ENCODE data around the gene HOMER3.
"Not testable (repeated sequence)": the region's sequence is repeated elsewhere in the genome, so short reads cannot be mapped to it uniquely, and the experiment has no call there.

HOMER3 gene

DNA sequence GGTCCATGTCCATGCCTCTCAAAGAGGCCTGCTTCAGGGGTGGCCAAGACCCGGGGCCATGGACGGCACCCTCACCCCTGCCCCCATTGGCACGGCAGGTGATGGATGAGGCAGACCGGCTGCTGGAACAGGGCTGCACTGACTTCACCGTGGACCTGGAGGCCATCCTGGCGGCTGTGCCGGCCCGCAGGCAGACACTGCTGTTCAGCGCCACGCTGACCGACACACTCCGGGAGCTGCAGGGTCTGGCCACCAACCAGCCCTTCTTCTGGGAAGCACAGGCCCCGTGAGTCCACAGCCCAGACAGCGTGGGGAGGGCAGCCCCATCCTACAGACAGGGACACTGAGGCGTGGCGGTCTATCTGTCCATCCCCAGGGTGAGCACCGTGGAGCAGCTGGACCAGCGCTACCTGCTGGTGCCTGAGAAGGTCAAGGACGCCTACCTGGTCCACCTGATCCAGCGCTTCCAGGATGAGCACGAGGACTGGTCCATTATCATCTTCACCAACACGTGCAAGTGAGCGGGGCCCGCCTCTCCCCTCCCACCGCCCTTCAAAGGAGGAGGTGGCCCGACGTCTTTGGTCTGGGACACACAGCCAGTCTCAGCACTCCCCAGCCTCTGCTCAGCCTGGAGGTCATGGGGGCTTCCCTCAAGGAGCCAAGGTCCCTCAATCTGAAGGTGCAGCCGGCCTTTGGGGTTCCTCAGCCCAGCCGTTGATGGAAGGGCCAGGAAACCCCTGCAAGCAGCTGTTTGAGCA lies 18.6 kb downstream of the HOMER3 start:
- DNase-seq, result no peak

DNA sequence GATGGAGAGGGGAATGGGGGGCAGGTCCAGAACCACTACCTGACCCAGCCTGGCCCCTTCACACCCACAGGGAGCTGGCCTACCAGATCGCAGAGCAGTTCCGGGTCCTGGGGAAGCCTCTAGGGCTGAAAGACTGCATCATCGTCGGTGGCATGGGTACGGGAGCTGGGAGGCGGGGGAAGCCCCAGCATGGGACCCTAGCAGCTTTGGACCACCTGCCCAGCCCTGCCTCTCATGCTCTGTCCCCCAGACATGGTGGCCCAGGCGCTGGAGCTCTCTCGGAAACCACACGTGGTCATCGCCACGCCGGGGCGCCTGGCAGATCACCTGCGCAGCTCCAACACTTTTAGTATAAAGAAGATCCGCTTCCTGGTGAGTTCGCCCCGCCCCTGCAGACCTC lies 19.4 kb downstream of the HOMER3 start:
- DNase-seq, result no peak

DNA sequence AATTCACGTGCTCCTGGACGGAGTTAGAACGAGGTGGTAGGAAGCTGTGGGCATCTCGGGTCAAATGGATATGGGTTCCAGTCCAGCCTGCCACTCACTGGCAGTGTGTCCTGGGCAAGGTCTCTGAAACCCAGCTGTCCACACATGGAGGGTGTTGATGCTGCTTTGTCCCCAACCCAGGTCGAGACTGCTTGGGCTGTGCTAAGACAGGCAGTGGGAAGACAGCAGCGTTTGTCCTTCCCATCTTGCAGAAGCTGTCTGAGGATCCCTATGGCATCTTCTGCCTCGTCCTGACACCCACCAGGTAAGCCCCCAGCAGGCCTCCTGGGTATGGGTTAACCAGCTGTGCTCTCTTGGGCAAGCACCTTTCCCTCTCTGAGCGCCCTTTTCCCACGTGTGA lies 20.6 kb downstream of the HOMER3 start:
- DNase-seq, result no peak

DNA sequence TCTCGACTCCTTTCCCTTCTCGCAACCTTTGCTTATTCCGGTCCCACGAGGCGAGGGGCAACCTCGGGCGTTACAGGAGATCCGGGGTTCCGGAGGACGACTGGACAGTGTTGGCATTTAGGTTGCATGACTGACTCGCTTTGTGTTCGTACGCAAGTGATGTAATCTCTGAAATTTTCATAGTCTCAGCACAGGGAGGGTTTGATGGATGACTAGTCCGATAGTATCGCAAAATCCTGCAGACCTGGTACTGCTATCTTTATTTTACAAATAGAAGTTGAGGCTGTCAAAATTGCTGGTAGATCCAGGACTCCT lies 21.2 kb downstream of the HOMER3 start:
- no peak for DNase-seq

DNA sequence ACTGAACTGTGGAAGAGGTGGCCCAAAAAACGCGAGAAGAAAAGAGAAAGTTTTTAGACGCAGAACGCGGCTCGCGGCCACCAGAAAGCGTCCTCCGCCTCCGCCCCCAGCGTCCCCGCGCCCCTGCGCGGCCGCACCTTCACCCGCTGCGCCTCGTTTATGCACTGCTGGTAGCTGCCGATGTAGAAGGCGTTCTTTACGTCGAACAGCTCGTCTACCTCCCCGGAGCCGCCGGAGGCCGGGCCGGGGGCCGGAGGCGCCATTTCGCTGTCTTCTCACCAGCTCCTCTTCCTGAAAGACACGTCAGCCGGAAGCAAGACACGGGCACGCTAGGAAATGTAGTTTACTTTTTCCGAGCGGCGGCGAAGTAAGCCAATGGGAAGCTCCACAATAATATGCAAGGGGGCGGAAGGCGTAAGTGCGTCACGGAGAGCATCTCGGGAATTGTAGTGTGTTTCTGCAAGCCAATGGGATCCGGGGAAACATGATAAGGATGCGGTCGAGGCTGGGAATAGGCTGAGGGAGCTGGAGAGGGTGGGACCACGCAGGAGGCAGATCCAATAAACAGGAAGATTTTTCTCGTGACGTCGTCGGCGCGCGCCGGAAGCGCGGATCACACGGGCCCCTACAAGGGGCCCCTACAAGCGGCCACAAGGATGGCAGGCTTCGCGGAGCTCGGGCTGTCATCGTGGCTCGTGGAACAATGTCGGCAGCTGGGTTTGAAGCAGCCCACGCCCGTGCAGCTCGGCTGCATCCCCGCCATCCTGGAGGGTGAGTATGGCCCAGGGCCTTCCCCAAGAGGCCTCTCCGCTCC lies 21.7 kb downstream of the HOMER3 start, which contains the start of the genes COPE and DDX49:
TSS of gene COPE (minus strand) at position 302 of the 814 bp plus-strand sequence. CDS start at position 263, 39 bp downstream.
TSS of gene DDX49 (plus strand) at position 630 of the 814 bp plus-strand sequence. CDS start at position 657, 27 bp downstream.
- peak; percentile 93 for DNase-seq

DNA sequence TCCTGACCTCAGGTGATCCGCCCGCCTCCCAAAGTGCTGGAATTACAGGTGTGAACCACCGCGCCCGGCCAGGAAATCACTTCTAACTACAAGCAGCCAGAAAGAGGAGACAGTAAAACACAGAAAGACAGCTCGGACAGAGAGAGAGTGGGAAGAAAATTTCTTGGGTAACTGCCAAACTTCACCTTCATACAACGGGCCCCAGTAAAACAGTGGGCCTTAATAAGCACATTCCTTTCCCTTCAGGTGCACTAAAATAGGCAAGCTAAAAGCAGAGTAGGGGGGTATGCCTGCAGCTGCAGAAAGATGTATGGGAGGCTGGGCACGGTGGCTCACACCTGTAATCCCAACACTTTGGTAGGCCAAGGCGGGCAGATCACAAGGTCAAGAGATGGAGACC lies 23.4 kb downstream of the HOMER3 start:
- not testable (repeated sequence) for DNase-seq

DNA sequence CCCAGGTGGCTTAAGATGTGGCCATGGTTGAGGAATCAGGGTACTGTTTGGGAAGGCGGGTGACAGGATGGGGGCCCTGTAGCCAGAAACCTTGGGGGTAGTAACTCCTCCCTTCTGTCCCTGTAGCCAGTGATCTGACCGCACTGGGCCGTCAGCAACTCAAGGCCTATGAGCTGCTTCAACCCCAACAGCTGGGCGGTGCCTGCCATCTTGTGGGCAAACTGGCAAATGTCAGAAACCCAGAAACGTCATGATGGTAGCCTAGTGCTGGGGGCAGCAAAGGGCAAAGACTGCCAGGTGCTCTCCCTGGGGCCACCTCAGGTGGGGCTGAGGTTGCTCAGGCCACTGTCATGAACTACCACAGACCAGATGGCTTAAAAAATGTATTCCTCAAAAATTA lies 25.4 kb downstream of the HOMER3 start:
- DNase-seq, result no peak

DNA sequence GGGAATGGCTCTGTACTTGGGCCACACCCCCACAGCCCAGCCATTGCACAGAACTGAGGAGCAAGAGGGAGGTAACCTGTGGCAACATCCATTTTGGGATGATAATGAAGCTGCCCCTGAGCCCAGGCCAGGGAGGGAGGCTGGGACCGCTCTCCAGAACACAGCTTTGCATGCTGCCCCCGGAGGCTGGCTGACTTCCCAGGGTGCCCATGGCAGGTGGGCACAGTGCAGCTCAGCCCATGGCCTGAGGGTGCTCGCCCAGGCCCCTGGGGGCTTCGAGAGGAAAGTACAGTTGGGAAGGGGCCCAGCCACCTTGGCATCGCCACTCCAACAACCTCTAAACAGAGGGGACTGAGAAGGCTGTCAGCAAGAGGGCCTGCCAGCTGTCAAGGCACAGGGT lies 27.6 kb downstream of the HOMER3 start:
- DNase-seq, result no peak

DNA sequence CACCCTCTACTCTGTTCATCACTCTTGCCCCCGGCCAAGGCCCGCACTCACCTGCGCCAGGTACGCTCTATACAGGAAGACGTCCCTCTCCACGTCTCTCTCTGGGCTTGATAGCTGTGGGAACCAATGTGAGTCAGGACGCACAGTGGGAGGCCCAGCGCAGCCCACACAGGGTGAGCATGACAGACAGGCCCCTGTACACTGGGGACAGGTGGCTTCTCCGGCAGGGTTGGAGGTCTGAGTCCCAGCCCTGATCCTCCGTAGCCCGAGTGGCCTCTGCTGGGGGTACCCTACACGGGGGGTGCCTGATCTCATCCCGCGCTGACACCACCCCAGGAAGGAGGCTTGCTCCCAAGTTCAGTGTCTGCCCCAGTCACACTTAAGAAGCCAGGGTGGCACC lies 28.1 kb downstream of the HOMER3 start:
- no peak for DNase-seq

DNA sequence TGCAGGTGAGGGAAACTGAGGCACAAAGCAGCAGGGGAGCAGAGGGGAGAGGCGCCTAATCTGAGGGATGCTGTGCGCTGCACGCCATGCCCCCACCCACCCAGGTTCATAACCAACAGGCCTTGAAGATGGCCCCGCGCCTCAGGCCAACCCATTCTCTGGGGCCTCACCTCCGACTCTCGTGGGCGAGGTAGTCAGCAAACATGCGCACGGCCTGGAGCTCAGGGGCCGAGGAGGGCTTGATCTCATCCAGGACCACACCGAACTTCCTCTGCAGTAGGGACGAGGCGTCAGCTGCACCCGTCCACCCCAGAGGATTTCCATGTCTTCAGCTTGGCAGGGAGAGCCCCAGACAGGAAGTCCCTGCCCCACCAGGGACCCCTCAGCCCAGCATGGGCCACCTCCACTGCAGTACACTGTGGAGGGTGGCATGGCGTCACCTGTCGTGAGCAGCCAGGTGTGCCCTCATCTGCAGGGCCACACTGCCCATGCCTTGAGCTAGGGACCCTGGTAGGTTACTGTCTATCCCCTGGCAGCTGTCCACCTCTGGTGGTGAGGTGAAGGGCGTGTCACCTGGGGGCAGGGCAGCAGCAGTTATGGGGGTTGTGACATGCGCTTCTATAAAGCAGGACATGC lies 30.1 kb downstream of the HOMER3 start:
- no peak for DNase-seq

DNA sequence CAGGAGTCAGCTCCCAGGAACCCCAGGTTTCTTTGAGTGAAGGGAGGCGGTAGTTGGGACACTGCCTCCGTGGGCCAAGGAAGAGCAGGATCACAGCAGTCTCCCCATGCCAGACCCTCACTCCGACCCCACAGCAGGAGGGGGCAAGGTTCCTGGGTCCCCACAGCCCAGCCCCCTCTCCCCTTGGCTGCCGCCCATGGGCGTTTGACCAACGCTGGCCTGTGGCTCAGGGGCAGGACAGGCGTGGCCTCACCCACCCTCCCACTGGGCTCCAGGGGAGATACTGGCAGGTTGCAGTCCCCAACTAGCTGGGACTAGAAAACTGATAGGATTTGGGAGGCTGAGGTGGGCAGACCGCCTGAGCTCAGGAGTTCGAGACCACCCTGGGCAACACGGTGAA lies 31.0 kb downstream of the HOMER3 start:
- no peak for DNase-seq

DNA sequence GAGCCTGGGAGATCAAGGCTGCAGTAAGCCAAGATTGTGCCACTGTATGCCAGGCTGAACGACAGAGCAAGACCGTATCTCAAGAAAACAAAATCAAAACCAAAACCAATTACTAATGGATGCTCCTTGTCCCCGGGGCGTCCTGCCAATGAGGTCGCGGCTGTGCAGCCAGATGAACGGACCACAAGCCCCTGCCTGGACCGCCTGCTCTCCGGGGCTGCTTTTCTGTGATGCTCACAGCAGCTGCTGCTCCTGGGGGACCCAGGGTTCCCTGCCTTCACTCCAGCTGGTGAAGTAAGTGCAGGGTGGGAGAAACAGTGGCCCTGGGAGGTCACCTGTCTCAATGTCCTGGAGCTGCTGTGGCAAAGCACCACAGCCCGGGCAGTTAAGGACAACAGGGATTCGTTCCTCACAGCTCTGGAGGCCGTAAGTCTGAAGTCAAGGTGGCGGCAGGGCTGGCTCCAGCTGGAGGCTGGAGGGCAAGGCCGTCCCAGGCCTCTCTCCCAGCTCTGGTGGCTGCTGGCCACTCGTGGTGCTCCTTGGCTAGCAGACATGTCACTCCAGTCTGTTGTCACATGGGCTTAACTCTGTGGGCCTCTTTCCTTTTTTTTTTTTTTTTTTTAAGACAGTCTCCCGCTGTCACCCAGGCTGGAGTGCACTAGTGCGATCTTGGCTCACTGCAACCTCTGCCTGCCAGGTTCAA lies 31.9 kb downstream of the HOMER3 start:
- DNase-seq, result no peak

DNA sequence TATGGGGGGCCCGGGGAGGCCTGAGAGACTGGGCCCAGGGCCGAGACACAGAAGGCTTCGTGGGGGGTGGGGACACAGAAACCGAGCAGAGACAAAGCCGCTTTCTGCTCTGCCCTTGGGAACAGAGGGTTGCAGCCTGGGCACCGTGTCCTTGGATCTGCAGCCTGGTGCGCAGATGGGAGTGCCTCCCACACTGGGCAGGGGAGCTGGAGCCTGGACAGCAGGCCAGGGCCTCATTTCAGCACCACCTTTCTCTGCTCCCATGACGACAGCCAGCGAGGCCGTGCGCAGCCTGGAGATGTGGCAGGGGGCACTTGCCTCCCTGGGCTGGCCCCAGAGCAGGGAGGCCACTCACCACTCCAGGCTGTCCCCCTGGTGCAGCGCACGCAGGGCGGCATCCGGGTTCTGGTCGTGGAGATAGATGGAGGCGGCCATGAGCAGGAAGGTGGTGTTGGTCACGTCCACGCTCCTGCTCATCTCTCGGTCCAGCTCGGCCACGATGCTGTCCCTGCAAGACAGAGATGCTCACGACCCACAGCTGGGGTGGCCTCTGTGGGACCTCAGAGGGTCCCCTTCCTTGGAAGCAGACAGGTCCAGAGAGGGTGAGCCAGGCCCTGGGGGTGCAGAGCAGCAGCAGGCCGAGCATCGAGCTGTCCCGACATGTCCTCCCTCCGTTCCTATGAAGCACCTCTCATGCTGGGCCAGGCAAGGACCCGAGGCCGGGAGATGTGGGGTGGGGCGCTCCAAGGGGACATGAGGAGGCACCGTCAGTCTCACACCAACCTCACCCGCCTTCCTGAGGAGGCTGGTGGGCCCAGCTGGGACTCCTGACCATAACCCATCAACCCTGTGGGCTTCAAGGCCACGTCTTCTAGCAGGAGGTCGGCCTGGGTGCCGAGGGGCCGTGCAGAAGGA lies 34.2 kb downstream of the HOMER3 start:
- no peak for DNase-seq

DNA sequence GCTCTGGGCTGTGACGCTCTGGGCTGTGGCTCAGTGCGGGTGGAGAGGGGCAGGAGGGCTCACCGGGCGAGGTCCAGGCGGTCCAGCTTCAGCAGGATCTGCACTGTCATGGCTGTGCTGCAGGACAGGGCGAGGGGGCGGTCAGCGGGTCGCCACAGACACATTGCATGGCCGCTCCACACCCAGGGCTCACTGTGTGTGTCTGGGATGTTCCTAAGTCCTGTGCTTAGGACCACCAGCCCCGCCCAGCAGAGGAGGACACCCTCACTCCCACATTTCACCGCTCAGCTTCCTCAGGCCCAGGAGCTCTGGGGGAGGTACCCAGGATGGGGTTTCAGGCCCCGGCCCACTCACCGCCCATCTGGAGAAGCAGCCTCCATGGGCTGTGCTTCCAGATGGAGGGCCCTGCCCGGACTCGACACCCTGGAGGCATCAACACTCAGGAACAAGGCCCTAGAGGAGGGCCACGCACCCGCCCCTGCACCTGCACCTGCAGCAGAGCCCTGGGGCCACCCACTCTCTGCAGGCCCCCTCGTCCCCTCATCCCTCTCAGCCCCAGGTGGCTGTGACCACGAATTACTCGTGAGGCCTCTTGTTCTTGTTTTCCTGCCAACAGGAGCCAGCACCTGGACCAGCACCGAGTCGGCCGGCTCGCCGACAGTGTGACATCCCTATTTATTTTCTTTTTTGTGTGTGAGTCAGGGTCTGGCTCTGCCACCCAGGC lies 35.3 kb downstream of the HOMER3 start:
- no peak for DNase-seq

DNA sequence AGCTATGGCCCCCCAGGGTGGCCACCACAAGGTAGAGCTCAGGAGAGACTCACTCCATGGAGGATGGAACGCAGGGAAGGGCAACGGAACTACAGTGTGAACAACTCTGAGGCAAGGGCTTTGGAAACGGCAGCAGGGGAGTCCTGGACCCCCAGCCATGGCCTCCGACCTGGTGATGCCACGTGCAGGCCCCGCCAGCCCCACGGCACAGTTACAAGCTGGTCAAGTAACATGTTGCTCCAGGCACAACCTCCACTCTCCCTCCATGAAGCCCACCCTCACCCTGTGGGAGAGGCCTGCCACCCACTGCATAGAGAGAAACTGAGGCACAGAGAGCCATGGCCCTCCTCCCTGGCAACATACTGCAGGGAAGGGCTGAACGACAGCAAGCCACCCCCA lies 36.0 kb downstream of the HOMER3 start:
- DNase-seq, result no peak

DNA sequence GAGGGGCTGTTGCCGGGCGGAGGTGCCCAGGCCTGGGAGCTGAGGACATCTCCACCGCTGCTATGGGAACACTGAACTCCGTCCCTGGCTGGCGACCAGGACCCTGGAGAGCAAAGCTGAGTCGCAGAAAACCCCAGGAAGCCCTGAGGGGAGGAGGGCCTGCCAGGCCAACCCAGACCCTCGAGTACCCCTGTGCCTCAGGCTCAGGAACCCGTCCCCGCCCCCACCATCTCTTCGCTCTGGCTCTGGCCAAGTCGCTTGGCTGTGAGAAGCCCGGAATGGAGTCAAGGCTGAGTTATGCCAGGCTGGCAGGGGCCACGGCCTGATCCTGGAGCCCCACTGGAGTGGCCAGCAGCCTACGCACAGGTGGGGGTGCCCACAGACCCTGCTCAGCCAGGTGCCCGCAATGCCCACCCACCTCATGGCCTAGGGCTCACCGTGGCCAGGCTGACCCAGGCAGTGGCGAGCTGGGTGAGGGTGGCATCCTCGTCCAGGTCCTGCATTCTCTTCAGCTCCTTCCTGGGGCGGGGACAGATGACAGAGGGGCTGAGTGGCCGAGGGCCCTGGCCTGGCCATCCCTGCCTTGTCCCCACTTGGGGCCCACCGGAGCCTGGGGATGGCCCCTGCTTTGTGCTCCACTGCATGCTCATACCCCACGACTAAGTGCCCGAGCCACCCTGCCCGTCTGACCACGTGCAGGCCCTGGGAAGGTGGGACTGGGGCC lies 36.5 kb downstream of the HOMER3 start:
- no peak for DNase-seq

DNA sequence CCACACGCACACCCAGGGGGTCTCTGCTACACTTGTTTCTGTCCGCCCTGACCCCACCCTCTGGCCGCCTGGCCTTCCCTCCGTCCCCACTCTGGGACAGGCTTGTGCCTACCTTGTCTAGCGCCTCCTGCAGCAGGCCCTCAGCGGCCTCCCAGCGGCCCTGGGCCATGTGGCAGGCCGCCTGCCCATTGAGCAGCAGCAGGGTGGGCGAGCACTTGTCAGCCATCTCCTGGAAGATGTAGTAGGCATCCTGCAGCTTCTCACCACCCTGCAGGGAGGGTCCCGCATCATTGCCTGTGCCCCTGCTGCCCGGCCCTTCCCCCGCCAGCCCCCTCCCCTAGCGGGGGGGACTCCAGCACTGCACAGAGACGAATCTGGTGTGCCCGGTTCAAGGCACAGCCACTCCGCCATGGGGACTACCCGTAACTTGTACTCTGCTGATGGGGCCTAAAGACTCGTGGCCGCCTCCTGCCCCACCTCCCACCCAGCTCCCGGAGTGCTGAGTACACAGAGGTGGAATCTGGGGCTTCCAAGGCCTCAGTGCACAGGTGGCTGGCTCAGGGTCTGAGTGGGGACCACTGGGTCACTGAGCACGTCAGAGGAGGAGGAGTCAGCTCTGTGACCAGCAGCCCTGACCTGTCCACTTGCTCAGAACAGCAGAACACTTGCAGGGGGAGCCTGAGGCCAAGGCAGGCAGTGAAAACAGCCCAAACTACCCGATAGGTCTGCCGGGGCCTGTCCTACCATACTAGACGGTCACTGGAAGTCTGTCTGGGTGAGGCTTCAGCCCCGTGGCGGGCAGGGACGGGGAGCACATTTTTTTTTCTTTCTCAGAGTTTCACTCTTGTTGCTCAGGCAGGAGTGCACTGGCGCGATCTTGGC lies 37.6 kb downstream of the HOMER3 start:
- DNase-seq, result no peak

DNA sequence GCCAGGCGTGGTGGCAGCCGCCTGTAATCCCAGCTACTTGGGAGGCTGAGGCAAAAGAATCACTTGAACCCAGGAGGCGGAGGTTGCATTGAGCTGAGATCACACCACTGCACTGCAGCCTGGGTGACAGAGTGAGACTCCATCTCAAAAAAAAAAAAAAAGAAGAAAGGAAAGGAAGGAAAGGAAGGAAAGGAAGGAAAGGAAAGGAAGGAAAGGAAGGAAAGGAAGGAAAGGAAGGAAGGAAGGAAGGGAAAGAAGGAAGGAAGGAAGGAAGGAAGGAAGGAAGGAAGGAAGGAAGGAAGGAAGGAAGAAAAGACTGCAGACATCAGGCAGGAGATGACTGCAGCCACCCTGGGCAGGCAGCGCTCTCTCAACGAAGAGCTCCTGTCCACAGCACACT lies 38.5 kb downstream of the HOMER3 start:
- DNase-seq, result not testable (repeated sequence)

DNA sequence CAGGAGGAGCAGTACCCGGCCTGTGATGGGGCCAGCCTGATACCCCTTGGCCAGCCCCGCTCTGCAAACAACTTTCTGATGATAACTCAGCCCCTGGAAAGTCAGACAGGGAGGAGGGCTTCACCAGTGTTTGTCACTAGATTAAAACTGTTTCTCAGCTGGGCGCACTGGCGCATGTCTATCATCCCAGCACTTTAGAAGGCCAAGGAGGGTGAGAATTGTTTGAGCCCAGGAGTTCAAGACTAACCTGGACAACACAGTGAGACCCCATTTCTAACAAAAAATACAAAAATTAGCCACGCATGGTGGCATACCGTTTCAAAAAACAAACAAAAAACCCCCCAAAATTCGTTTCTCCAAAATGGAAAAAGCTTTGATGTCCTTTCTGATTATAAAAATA lies 39.5 kb downstream of the HOMER3 start:
- DNase-seq, result no peak
